GM21723 (cell line): ENCODE results near the gene VIPR1.
"Not testable (repeated sequence)": the region's sequence is repeated elsewhere in the genome, so short reads cannot be mapped to it uniquely, and the experiment has no call there.

ENCODE experiments used
- ATAC-seq: cut with Tn5 transposase; IDR thresholded peaks from one replicate; pipeline ENCODE4 v1.9.1; 2021; ENCODE audit warnings: mild to moderate bottlenecking, moderate library complexity; ENCODE audit not compliant: unreplicated experiment

Gene VIPR1

GRCh38 chr3:42531470-42531869 is 29.0 kb downstream of the VIPR1 start:
- no peak for ATAC-seq

GRCh38 chr3:42532229-42532628 is 29.8 kb downstream of the VIPR1 start:
- ATAC-seq = no peak

DNA sequence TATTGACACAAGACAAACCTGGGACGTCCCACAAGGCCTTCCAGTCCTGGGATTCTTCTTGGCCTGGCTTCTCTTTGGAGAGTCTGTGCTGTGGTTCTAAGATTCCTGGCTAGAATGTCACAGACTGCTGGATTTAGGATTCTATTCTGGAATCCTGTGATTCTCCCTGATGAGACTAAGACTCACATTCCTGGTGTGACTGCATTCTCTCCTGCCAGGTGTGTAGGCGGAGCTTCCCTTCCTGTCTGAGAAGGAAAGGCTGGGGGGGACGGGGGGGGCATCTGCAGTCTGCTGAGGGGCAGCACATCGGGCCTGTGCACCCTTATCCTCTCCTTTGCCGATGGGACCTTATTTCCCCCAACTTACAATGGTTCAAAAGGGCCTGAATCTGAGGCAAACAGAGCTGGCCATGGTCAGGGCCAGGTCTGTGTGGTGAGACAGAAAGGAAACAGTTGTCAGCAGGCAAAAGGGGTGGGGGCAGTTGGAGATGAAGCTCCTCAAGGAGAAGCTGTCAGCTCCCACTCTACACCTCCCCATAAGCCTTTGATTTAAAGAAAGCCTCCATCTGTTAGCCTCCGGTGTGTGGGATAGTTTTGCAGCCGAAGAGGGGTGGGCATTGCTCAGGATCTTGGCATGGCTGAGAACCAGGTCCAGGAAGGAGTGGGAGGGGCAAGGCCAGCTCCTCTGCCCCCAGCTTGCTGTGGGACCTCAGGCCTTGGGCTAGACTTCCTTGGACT is 30.9 kb downstream of the VIPR1 start:
- ATAC-seq = no peak

DNA sequence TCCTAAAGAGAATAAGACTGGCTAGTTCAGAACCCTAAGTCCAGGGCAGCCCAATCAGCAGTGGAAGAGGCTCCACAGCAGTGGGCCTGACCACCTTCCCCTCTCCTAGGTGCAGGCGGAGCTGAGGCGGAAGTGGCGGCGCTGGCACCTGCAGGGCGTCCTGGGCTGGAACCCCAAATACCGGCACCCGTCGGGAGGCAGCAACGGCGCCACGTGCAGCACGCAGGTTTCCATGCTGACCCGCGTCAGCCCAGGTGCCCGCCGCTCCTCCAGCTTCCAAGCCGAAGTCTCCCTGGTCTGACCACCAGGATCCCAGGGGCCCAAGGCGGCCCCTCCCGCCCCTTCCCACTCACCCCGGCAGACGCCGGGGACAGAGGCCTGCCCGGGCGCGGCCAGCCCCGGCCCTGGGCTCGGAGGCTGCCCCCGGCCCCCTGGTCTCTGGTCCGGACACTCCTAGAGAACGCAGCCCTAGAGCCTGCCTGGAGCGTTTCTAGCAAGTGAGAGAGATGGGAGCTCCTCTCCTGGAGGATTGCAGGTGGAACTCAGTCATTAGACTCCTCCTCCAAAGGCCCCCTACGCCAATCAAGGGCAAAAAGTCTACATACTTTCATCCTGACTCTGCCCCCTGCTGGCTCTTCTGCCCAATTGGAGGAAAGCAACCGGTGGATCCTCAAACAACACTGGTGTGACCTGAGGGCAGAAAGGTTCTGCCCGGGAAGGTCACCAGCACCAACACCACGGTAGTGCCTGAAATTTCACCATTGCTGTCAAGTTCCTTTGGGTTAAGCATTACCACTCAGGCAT is 33.7 kb downstream of the VIPR1 start:
- ATAC-seq = no peak

- no peak for ATAC-seq
These were observed 34.9 kb downstream of the VIPR1 start for GRCh38 chr3:42537350-42537749.

GRCh38 chr3:42539871-42540714 is 37.6 kb downstream of the VIPR1 start:
- ATAC-seq = peak; percentile 86

DNA sequence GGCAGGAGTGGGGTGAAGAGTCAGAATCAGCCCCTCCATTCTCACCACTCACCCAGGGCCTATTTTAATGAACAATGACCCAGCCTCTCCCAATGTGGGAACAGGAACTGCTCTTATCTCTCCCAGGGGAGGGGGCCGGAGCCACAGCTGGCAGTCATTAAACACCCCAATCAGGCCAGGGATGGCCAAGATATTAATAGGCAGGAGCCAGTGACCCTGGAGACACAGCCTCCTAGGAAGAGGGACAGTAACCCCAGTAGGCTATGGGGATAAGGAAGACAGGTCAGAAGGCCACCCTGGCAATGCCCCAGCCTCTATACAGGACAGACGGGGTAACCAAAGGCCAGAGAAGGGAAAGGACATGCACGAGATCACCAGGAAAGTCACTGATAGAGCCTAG is 38.6 kb downstream of the VIPR1 start:
- ATAC-seq = no peak

- ATAC-seq = no peak
These were observed 42.2 kb downstream of the VIPR1 start for GRCh38 chr3:42544492-42545283.

DNA sequence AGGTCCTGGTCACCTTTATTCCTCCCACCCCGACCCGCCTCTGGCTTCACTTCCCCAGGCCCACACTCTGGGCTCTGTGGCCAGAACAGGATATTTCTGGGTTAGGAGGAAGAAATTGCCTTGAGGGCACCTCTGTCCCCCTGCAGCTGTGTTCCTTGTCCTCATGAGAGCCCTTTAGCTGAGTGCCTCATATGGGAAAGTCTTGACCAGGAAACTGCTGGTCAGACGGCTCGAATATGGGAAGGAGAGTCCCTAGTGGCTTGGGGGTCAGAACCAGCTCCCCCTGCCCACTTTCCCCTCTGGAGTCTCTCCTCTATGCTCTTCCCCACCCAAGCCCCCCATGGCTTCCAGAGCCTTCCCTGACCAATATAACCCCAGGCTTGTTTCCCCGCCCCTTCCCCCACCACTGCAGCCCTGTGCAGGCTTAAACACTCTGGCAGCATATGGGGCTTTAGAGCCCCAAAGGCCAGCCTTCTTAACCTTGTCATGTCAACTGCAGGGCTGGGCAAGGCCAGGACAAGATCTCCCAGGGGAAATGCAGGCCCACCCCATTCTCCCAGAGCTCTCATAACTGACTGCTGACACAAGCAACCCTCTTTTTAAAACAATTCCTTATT is 42.9 kb downstream of the VIPR1 start:
- ATAC-seq = no peak

GRCh38 chr3:42546691-42547213 is 44.3 kb downstream of the VIPR1 start:
- ATAC-seq = no peak

DNA sequence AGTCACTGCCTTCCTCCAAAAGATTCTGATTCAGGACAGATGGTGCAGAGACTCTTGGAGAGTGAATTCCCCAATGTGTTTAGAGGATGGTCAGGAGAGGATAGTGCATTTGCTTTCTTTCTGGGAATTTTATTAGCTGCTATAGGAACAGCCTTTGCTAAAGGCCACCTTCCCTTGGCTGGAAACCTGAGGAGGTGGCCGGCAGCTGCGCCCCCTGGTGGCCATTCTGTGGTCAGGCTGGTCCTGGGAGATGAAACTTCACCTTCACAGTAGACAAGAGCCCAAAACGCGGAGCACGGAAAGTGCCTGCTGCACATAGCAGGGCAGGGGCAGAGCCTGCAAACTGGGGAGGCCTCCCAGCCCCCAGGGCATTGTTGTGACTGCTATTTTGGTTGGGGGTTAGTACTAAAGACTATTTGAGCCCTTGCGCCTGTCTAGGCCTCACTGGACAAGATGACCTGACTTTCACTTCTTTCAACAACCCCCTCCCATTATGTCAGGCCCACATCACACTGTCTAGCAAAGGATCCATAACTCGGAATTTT is 45.0 kb downstream of the VIPR1 start:
- no peak for ATAC-seq

DNA sequence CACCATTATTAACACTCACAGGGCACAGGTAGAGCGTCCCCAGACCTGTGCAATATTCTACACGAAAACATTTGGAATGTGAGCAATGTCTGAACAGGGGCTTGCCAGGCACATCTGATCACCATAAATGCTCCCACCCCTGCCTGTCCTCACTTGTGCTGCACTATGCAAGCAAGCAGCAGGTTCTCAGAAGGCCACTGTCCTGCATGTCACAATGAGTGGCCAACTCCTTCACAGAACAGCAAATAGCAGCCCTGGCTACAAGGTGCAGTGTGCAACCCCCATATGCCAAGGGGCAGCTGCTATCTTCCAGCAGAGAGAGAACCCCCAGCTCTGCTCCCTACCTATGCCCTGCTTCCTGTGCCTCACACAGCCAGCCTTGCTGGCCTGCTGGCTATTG is 46.7 kb downstream of the VIPR1 start:
- ATAC-seq = no peak

DNA sequence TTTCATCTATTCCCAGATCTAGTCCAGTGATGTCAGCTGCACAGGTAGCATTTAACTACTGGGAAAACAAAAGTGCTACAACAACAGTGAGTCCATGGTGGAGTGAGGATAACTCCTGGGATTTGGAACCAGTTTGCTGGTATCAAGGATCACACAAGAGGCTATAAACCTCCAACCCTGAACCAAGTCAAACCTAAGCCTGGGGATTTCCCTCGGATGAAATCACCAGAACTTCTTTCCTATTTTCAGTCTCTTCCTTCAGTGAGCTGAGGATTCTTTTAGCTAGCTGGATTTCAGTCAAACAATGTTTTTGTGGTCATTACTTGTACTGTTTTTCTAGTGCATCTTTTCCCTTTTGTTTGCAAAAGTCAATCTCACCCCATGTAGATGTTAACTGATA is 47.8 kb downstream of the VIPR1 start:
- no peak for ATAC-seq

DNA sequence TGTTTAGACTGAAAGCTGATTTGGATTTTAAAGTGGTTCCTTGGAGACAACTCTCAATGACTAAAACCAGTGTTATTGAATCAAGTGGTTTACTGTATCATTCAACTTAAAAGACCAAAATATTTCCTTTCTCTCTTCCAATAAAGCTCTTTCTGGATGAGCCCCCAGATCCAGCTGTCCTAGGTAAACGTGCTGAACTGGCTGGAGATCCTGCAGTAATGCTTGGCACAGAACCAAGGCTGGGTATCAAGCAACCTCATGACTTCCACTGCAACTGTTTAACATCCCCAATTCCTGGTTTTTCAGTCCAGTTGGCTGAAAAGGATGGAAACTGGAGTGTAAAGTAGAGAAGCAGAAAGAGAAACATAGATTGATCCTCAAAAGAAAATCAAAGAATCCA is 50.4 kb downstream of the VIPR1 start:
- ATAC-seq = no peak

- peak; percentile 62 for ATAC-seq
These were observed 53.7 kb downstream of the VIPR1 start for GRCh38 chr3:42556089-42556632.

DNA sequence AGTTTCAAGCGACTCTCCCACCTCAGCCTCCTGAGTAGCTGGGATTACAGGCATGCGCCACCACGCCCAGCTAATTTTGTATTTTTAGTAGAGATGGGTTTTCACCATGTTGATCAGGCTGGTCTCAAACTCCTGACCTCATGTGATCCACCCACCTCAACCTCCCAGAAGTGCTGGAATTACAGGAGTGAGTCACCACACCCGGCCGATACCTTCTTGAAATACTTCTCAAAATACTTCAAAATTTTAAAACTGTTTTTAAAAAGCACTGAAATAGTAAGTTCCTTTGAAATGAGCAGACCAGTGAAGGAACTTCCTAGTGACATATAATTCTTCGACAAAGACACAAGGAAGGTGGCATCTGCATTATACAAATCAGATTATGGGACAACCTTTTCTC is 54.4 kb downstream of the VIPR1 start:
- ATAC-seq = not testable (repeated sequence)

GRCh38 chr3:42557854-42558253 is 55.4 kb downstream of the VIPR1 start:
- ATAC-seq = no peak

GRCh38 chr3:42562047-42562907 is 59.8 kb downstream of the VIPR1 start:
- ATAC-seq = no peak
